B cell (primary cell): ENCODE measurements around the gene ZNF496. TPM values are rescaled to one million over a fixed set of nuclear protein-coding genes. Genes with fewer than 3 reads are reported as not detected.
"Not testable (repeated sequence)": the region's sequence is repeated elsewhere in the genome, so short reads cannot be mapped to it uniquely, and the experiment has no call there.

Experiments used
- ATAC-seq: fragments of 200-7000 bp; cut with Tn5 transposase; one replicate; pipeline ENCODE4 v1.10.0; 2021; ENCODE audit warnings: low read depth, mild to moderate bottlenecking, moderate number of reproducible peaks, moderate library complexity
- CTCF ChIA-PET: fragments of 350-600 bp; sonication (Branson Sonifier 250); formaldehyde crosslinking; loops from one replicate; lab custom pipeline; 2021; ENCODE audit warnings: antibody characterized with exemption, inconsistent platforms; lab: Charles Lee
- POLR2A ChIA-PET: fragments of 350-600 bp; sonication (Branson Sonifier 250); formaldehyde crosslinking; loops from one replicate; lab custom pipeline; 2021; ENCODE audit warnings: antibody characterized with exemption; lab: Charles Lee
- DNase-seq: peaks from one replicate; pipeline ENCODE4 v3.0.0; 2013
- H2AFZ ChIP-seq: 2 replicates; pipeline ENCODE4 v1.6.1; 2012; ENCODE audit warnings: mild to moderate bottlenecking, low read depth, low read length; ENCODE audit not compliant: insufficient read depth, poor library complexity, severe bottlenecking
- H3K27ac ChIP-seq, 2 donors: 1 replicate in 1 of 2; 2 replicates in 1 of 2; pipeline ENCODE4 v1.5.1; 2012 to 2013; ENCODE audit warnings: low read length in 2 of 2, mild to moderate bottlenecking in 2 of 2, moderate library complexity in 1 of 2
- H3K27me3 ChIP-seq, 4 experiments: fragments of 200-600 bp in 1 of 4; sonication (generic) in 1 of 4; replicated peaks in 1 of 4; 1 replicate in 2 of 4; 2 replicates in 2 of 4; pipeline versions ENCODE4 v1.6.1 to v1.7.0; 2013 to 2016; ENCODE audit warnings: low read length in 3 of 4, mild to moderate bottlenecking in 2 of 4, mixed read lengths in 1 of 4, moderate library complexity in 1 of 4; ENCODE audit not compliant: insufficient read depth in 4 of 4, control insufficient read depth in 3 of 4; ENCODE audit errors: control extremely low read depth in 1 of 4
- H3K36me3 ChIP-seq, 2 experiments: replicated peaks in 1 of 2; 1 replicate in 1 of 2; 2 replicates in 1 of 2; pipeline versions ENCODE4 v1.6.1 to v1.7.1; 2013; ENCODE audit warnings: low read length in 1 of 2; ENCODE audit not compliant: insufficient read depth in 2 of 2, control insufficient read depth in 1 of 2; ENCODE audit errors: control extremely low read depth in 1 of 2, extremely low read depth in 1 of 2
- H3K4me1 ChIP-seq, 2 donors: fragments of 200-600 bp in 1 of 2; sonication (generic) in 1 of 2; 1 replicate in 1 of 2; 2 replicates in 1 of 2; pipeline versions ENCODE4 v1.5.1 to v1.6.1; 2013 to 2017; ENCODE audit warnings: low read length in 2 of 2; ENCODE audit not compliant: control insufficient read depth in 2 of 2, insufficient read depth in 2 of 2
- H3K4me2 ChIP-seq: replicated peaks from 2 replicates; pipeline ENCODE3; 2012; ENCODE audit warnings: mild to moderate bottlenecking, low read depth, low read length; ENCODE audit not compliant: poor library complexity, severe bottlenecking
- H3K4me3 ChIP-seq, 5 experiments: fragments of 200-600 bp in 1 of 5; sonication (generic) in 1 of 5; 1 replicate in 3 of 5; 2 replicates in 2 of 5; pipeline versions ENCODE4 v1.5.1 to v1.7.0; 2011 to 2016; ENCODE audit warnings: low read length in 4 of 5, mild to moderate bottlenecking in 4 of 5, low read depth in 2 of 5, control low read depth in 1 of 5, moderate library complexity in 1 of 5; ENCODE audit not compliant: insufficient read depth in 1 of 5; ENCODE audit errors: control extremely low read depth in 1 of 5, extremely low read depth in 1 of 5
- H3K79me2 ChIP-seq: fragments of 200-600 bp; sonication (generic); one replicate; pipeline ENCODE4 v1.6.0; 2016; ENCODE audit warnings: low read length; ENCODE audit not compliant: control insufficient read depth, insufficient read depth
- H3K9ac ChIP-seq: fragments of 200-600 bp; sonication (generic); 2 replicates; pipeline ENCODE4 v1.6.1; 2017; ENCODE audit warnings: mild to moderate bottlenecking, low read length, moderate library complexity
- H3K9me3 ChIP-seq, 3 donors: one replicate each; pipeline versions ENCODE4 v1.6.1 to v1.7.1; 2013; ENCODE audit warnings: low read length in 2 of 3; ENCODE audit not compliant: control insufficient read depth in 2 of 3, insufficient read depth in 1 of 3; ENCODE audit errors: control extremely low read depth in 1 of 3
- H4K20me1 ChIP-seq: 2 replicates; pipeline ENCODE4 v1.6.0; 2012; ENCODE audit warnings: mild to moderate bottlenecking, low read length; ENCODE audit not compliant: insufficient read depth, control insufficient read depth, poor library complexity, severe bottlenecking
- H3K27ac Mint-ChIP-seq: one replicate; pipeline ENCODE4 v1.8.0; 2021; ENCODE audit warnings: mixed read lengths
- H3K27me3 Mint-ChIP-seq: one replicate; pipeline ENCODE4 v1.8.0; 2021; ENCODE audit warnings: mixed read lengths
- H3K4me1 Mint-ChIP-seq: one replicate; pipeline ENCODE4 v1.8.0; 2021; ENCODE audit warnings: mixed read lengths
- H3K4me3 Mint-ChIP-seq: one replicate; pipeline ENCODE4 v1.8.0; 2021; ENCODE audit warnings: mixed read lengths
- H3K9me3 Mint-ChIP-seq: one replicate; pipeline ENCODE4 v1.8.0; 2022; ENCODE audit warnings: mixed read lengths; ENCODE audit not compliant: insufficient read depth
- CTCF ChIP-seq: fragments of 200-600 bp; IDR thresholded peaks from one replicate; pipeline ENCODE4 v1.8.0; 2022; ENCODE audit warnings: antibody characterized with exemption, mild to moderate bottlenecking
- EZH2 ChIP-seq: IDR thresholded peaks from 2 replicates; pipeline ENCODE4 v1.6.1; 2012; ENCODE audit warnings: borderline replicate concordance, low read depth, mild to moderate bottlenecking, moderate library complexity, low read length; ENCODE audit not compliant: insufficient read depth, poor library complexity, severe bottlenecking
- WGBS: methylation state at CpG from one replicate; pipeline ENCODE4 v1.1.5; 2013; ENCODE audit warnings: missing lambda C conversion rate; ENCODE audit not compliant: insufficient coverage; 5-methylcytosine and 5-hydroxymethylcytosine counted together
- intact Hi-C: fragments of 100-400 bp; cut with micrococcal nuclease; formaldehyde crosslinking; loops from one replicate; pipeline ENCODE4 v1.10.0; 2022
- polyA plus RNA-seq: library from polyadenylated mRNA; depleted of rRNA; stranded (reverse); fragments of >200 nt; gene quantifications from 2 replicates; pipeline ENCODE4 v1.2.3, GENCODE V29; 2012
- total RNA-seq, 2 donors: library from RNA; stranded (reverse); fragments of 120-200 nt in 1 of 2; gene quantifications; 1 replicate in 1 of 2; 2 replicates in 1 of 2; pipeline versions ENCODE4 v1.2.3 to v1.2.4, GENCODE V29; 2013 to 2022

ZNF496 gene
- total and polyA plus RNA-seq, 2 donors (not counting 1 experiment from before 2014, with no cell fraction given) = 9.9 to 22.6 TPM

- Histone ChIP-seq H2AFZ (no peak overlapping the region), H3K4me1 (no peaks in the 10 kb centered on the region), H3K9ac (no peak overlapping the region), H3K4me3 (no peak overlapping the region), H3K9me3 (peaks cover 0 to 18% (median 7%) of the 10 kb centered on the region in 3 donors), H3K36me3 (no peaks in the 10 kb centered on the region), H4K20me1 (no peaks in the 10 kb centered on the region), H3K4me2 (no peak overlapping the region), H3K27me3 (peaks cover 0 to 29% (median 4%) of the 10 kb centered on the region in 4 experiments), H3K79me2 (no peaks in the 10 kb centered on the region), H3K27ac (no peak overlapping the region)
- Mint-ChIP-seq H3K27ac (no peak overlapping the region), H3K9me3 (no peaks in the 10 kb centered on the region), H3K4me1 (no peaks in the 10 kb centered on the region), H3K27me3 (peaks cover 34% of the 10 kb centered on the region), H3K4me3 (no peak overlapping the region)
- ATAC-seq = no peak
- intact Hi-C loops = no loop called here
- CTCF ChIA-PET = interaction anchor here (1.1 kb wide), 1 partner anchor 23 kb away, joined by 3 read pairs; no protein-coding TSS in a partner anchor
- TF ChIP-seq CTCF (no peak), EZH2 (no peak)
- POLR2A ChIA-PET = no interaction called here
- DNase-seq = no peak
- no CpG with 5 or more reads among the region's 4 CpGs for WGBS
Measured at GRCh38 chr1:247366926-247367645, 35.4 kb upstream of the ZNF496 start.

- DNase-seq, H3K4me1 ChIP-seq, H3K27ac ChIP-seq, H3K9me3 Mint-ChIP-seq, H3K4me1 Mint-ChIP-seq, POLR2A ChIA-PET, H4K20me1 ChIP-seq, H2AFZ ChIP-seq, H3K79me2 ChIP-seq, H3K9ac ChIP-seq, CTCF ChIA-PET, H3K4me3 Mint-ChIP-seq, H3K4me3 ChIP-seq, H3K27ac Mint-ChIP-seq, H3K36me3 ChIP-seq, intact Hi-C loops, H3K4me2 ChIP-seq, ATAC-seq: not testable (repeated sequence)
- Histone ChIP-seq H3K9me3 (peaks cover 0 to 18% (median 7%) of the 10 kb centered on the region in 3 donors), H3K27me3 (peaks cover 0 to 24% (median 4%) of the 10 kb centered on the region in 4 experiments)
- whole genome bisulfite sequencing = no CpG with 5 or more reads among the region's 1 CpG
- H3K27me3 Mint-ChIP-seq = peaks cover 31% of the 10 kb centered on the region
Measured at GRCh38 chr1:247366345-247366744, 34.7 kb upstream of the ZNF496 start.
